SHP77 treated with DMSO at 0.1 percent for 48 hours (cell line): Measurements from ENCODE around the gene TMEM132C.

Source experiments
- DNase-seq: peaks from one replicate; lab custom pipeline; 2025; lab: John Stamatoyannopoulos, UW

The TMEM132C gene

GRCh38 chr12:128339126-128339520 lies 72.2 kb downstream of the TMEM132C start:
- no peak for DNase-seq

DNA sequence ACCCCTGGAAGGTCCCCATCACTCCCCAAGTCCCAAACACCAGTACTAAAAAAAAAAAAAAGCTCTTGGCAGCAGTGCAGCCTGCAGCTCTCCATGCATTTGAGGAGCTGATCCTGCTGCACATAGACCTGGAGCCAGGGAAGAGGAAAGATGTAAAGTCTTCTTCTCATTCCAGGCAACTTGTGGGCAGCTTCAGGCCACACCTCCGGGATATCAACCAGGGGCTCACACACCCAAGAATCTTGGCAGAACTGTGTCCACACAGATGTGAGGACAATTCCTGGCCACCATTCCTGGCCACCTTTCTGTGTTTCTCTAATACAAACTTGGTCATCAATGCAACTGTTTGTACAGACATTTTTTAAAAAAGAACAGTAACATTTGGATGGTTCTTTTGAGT lies 72.7 kb downstream of the TMEM132C start:
- DNase-seq = no peak

DNA sequence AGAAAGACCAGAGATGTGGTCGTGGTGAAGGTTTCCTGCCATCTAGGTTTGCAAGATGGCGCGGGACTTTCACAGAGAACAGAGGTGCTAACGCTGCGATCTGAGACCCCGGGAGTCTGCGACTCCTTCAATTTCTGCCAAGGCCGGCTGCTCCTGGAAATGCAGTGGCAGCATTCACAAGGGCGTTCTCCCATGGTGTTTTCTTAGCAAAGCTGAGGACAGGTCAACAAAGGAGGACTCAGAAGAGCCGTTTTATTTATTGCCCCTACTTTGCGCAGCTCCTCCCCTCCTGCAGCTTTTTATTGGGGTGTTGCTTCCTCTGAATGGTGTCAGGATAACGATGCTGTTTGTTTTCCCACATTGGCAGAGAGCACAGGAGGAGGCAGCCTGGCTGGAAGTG lies 86.3 kb downstream of the TMEM132C start:
- DNase-seq = no peak

GRCh38 chr12:128356547-128356946 lies 89.6 kb downstream of the TMEM132C start:
- DNase-seq = no peak

DNA sequence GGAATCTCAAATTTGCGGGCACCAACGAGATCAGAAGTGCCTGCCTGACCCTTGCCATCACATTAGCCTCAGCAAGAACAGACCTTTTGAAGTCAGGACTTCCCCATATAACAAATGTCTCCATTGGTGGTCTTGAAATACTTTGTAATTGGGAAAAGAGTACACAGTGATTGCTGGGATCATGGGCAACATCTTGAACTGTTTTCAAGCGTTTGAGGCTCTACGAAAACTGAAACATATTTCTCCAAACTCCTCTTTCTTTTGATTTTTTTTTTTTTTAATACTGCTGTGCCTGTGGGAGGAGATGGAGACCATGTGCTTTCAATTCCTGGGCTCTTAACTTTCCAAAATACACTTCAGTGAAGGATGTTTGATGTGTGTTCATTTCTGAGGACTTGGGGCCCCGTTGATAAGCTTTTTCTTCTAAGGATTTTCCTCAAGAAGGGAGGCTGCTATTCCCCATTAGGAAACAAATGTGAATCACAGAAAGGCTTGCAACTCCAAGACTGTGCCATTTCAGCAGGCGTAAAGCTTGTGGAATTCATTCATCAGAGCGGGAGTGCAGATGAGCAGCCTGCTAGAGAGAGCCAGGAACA lies 94.5 kb downstream of the TMEM132C start:
- DNase-seq = no peak

DNA sequence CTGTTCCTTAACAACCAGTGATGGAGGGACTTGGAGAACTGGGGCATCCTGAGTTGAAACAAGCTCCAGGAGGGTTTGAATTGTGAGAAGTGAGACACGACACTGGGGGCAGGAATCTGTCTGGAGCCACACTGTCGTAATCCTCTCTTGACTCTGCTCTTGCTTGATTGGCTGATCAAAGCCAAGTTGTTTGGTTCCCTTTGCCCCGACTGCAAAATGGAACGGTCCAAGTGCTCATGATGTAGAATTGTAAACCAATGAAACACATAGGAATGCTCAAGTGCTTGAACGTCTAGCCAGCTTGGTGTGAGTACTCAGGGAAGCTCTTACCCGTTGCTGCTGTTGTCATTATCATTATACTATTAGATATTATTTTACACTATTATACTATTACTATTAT lies 98.1 kb downstream of the TMEM132C start:
- no peak for DNase-seq

- DNase-seq = no peak
Measured at GRCh38 chr12:128365651-128366231, 98.8 kb downstream of the TMEM132C start.

GRCh38 chr12:128367961-128368360 lies 101.0 kb downstream of the TMEM132C start:
- DNase-seq = no peak

DNA sequence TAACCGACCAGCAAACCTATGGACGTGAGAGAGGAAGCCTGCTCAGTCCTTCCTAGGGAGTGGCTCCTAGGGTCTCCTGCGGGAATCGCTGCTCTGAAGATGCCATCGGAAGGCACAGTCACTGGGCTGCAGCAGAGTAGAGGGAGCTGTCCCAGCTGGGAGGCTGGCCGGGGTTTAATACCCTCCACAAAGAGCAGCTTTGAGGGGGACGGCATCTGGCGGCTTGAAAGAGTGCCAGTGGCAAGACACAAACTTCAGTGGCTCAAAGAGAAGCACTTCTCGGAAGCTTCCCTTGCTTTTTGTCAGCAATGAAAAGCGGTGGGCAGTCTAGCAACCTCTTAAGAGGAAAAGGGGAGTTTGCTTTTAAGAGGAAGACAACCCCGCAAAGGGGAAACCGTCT lies 114.6 kb downstream of the TMEM132C start:
- no peak for DNase-seq

DNA sequence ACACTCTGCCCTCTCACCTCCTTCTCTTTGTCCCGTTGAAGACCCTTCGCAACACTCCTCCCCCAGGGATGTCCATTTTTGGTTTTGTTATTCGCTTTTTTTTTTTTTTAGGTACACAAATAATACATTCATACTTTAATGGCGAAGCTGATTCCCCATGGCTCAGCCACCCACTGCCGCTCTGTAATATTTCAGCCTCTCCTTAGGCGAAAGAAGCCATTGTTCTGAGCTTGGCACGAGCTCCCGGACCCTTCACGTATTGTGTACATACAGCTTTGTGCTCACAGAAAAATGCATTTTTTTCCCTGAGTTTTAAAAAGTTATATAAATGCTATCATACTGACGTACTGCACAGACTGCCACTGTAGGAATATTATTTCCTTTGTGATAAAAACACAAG lies 115.0 kb downstream of the TMEM132C start:
- no peak for DNase-seq

GRCh38 chr12:128382946-128383345 lies 116.0 kb downstream of the TMEM132C start:
- DNase-seq = no peak

- no peak for DNase-seq
Measured at GRCh38 chr12:128383357-128383937, 116.5 kb downstream of the TMEM132C start.

DNA sequence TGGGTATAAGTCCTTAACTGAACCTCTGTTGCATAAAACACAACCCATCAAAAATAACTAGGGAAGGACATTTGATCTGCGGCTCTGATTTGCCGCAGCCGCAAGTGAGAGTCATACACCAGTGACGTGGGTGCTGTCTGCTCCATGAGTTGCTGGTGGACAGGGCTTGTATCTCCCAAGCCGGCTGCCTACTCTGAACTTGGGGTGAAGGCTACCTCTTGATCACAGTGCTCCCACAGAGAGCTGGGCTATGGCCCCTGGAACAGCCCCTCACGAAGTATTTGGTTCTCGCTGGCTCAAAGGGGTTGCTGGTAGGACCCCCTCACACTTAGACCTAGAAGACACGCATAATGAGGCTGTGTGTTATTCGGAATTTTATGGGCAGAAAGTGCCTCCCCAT lies 118.8 kb downstream of the TMEM132C start:
- DNase-seq = no peak

DNA sequence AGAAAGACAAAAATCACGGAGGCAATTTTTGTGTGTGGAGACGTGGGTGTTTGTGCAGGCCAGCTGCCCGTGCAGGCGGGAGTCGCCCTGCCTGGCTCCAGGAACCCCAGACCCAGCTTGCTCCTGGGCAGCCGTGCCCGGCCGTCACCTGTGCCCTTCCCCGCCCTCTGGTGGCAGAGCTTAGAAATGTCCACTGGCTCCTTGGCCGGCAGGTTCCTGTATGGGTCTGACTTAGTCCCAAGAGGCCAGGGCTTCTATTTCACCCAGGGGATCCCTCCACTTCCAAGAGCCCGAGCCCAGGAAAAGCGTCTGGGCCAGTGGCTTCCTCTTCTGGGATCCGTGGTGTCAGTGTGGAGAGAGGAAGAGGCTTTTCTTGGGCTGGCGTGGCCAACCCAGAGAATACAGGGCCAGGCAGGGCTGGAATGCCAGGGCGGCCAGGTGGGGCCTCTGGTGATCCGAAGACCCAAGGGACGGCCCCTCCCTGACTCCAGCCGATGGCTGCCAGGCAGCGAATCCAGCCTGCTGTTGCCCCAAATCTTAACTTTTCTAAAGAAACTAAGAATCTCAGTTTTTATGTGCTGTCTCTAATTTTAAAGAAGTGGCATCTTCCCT lies 120.9 kb downstream of the TMEM132C start:
- DNase-seq = no peak

DNA sequence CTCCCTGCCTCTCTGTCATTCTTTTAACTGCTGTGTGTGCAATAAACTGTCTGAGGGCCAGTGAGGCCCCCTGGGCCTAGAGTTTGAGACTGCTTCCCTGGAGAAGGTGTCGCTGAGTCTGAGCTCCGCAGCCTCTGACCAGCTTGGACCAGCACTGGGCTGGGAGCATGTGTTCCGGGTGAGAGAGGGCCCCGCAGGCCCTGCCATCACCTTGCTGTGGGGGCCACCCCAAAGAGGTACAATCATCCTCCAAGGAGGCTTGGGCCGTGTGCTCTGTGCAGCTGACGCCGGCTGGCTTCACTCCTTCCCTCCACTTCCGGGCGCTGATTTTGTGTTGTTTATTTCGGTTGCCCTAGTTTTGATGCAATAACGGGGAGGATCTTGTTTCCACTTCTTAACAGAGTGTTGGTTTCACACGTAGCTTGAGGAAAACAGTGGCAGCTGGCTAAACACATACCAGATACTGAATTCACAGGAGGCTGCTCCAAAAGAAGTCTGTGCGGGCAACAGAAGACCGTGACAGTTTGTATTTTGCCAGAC lies 121.6 kb downstream of the TMEM132C start:
- DNase-seq = no peak

- no peak for DNase-seq
Measured at GRCh38 chr12:128393346-128393745, 126.4 kb downstream of the TMEM132C start.

GRCh38 chr12:128394137-128394536 lies 127.2 kb downstream of the TMEM132C start:
- no peak for DNase-seq

GRCh38 chr12:128399253-128399652 lies 132.3 kb downstream of the TMEM132C start:
- DNase-seq = no peak

DNA sequence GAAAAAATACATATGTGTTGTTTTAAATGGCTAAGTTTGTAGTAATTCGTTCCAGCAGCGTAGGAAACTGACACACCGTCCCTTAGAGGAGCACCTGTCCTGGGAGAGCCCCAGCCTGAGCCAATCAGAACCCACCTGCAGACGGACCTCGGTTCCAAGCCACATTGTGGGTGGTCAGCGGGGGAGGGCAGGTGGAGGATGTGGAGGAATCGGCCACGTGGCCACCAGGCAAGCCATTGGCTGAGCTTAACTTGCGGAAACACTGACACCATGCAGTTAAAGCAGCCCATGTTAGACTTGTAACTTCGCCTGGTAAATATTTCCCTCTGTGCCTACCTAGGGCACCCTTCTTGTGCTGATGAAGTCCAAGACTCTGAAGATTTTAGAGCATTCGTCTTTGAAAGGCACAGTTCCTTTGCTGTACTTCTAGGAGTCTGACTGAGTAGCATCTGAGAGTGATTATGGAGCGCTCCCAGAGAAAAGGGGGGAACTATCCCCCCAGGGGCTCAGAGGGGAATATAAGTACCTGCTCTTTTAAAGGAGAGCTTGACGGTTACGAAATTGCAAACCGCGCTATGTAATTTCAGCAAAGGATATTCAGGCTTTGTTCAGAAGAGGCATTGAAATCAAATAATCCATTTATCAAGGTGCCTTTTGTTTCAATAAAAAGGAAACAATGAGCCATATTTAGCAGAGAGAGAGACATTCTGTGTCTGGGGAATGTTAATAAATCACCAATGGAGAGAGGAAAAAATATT lies 135.7 kb downstream of the TMEM132C start:
- DNase-seq = no peak

DNA sequence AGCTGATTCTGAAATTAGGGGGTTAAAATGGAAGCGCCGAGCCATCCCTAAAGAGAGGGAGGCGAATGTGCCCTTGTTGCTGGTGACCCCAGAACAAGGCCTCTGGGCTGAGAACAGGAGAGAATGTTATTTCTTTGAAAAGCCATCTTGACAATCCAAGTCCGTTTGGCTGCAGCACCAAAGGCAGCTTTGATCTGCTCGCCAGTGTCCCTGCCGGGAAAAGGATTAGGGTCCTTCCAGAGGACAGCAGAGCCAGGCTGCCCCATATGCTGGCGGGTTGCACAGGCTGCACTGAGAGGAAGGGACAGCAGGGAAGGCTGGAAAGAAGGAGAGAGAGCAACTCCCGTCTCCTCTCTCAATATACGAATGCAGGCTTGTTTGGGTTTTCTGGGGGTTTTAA lies 141.7 kb downstream of the TMEM132C start:
- no peak for DNase-seq

- no peak for DNase-seq
Measured at GRCh38 chr12:128415036-128415560, 148.1 kb downstream of the TMEM132C start.

DNA sequence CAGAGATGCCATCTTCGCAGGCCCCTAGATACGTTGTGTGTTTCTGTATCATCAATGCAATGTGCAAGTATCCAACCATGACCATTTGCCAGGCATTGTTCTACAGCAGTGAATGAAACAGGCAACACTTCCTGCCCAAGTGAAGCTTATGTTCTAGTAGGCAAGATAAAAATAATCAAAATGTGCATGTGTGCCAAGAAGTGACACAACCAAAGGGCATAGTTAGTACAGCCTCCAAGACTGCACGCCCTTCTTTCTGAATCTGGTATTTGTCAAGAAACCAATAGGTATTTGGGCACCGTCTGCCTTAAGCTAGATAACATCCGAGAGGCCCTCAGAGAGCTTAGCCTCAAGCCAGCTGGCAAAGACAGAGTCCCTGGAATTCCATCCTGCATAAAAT lies 152.0 kb downstream of the TMEM132C start:
- no peak for DNase-seq
